ENCODE results near the gene TEX22.

TEX22 gene

GRCh38 chr14:105425823-105426247 lies 27.5 kb downstream of the TEX22 start:
- no peak for DNase-seq
- H3K27me3 ChIP-seq = no peaks in the 10 kb centered on the region
- peaks cover 0 to 29% (median 22%) of the 10 kb centered on the region in 4 donors for H3K4me1 ChIP-seq
- no peaks in the 10 kb centered on the region for H3K9me3 ChIP-seq
- H3K4me3 ChIP-seq = no peak overlapping the region
- no peak for TF ChIP-seq CTCF (IDR thresholded peaks at IDR 0.05)
- H3K36me3 ChIP-seq = peaks cover 0 to 32% (median 10%) of the 10 kb centered on the region in 3 donors
- H3K27ac ChIP-seq = no peak overlapping the region
- intact Hi-C loops (cut with DNase I; ENCODE audit: low total_unique reads) = no loop called here

GRCh38 chr14:105426416-105427130 lies 28.2 kb downstream of the TEX22 start:
- no peak for DNase-seq
- no peak overlapping the region for H3K4me3 ChIP-seq
- peaks cover 0 to 32% (median 10%) of the 10 kb centered on the region in 3 donors for H3K36me3 ChIP-seq
- no peaks in the 10 kb centered on the region for H3K9me3 ChIP-seq
- TF ChIP-seq CTCF (IDR thresholded peaks at IDR 0.05) = no peak
- no peaks in the 10 kb centered on the region for H3K27me3 ChIP-seq
- no peak overlapping the region for H3K27ac ChIP-seq
- peaks cover 0 to 25% (median 17%) of the 10 kb centered on the region in 4 donors for H3K4me1 ChIP-seq
- intact Hi-C loops (cut with DNase I; ENCODE audit: low total_unique reads) = no loop called here

GRCh38 chr14:105427412-105427811 lies 29.1 kb downstream of the TEX22 start:
- H3K27me3 ChIP-seq = no peaks in the 10 kb centered on the region
- no peak overlapping the region for H3K4me3 ChIP-seq
- no peak for TF ChIP-seq CTCF (IDR thresholded peaks at IDR 0.05)
- intact Hi-C loops (cut with DNase I; ENCODE audit: low total_unique reads) = no loop called here
- no peak overlapping the region for H3K27ac ChIP-seq
- H3K4me1 ChIP-seq = peaks cover 0 to 16% (median 11%) of the 10 kb centered on the region in 4 donors
- no peak for DNase-seq
- no peaks in the 10 kb centered on the region for H3K9me3 ChIP-seq
- peaks cover 0 to 32% (median 10%) of the 10 kb centered on the region in 3 donors for H3K36me3 ChIP-seq

GRCh38 chr14:105427936-105428485 lies 29.7 kb downstream of the TEX22 start:
- Histone ChIP-seq H3K27me3 (no peaks in the 10 kb centered on the region), H3K4me1 (peaks cover 0 to 12% (median 8%) of the 10 kb centered on the region in 4 donors), H3K36me3 (peaks cover 0 to 32% (median 10%) of the 10 kb centered on the region in 3 donors), H3K4me3 (no peak overlapping the region), H3K9me3 (no peaks in the 10 kb centered on the region), H3K27ac (no peak overlapping the region)
- intact Hi-C loops (cut with DNase I; ENCODE audit: low total_unique reads) = no loop called here
- no peak for TF ChIP-seq CTCF (IDR thresholded peaks at IDR 0.05)
- no peak for DNase-seq

GRCh38 chr14:105430042-105430441 lies 31.7 kb downstream of the TEX22 start:
- Histone ChIP-seq H3K4me3 (no peak overlapping the region), H3K27me3 (no peaks in the 10 kb centered on the region), H3K4me1 (peaks cover 0 to 13% (median 9%) of the 10 kb centered on the region in 4 donors), H3K9me3 (no peaks in the 10 kb centered on the region), H3K36me3 (peaks cover 0 to 27% (median 10%) of the 10 kb centered on the region in 3 donors), H3K27ac (no peak overlapping the region)
- no peak for TF ChIP-seq CTCF (IDR thresholded peaks at IDR 0.05)
- no peak for DNase-seq
- intact Hi-C loops (cut with DNase I; ENCODE audit: low total_unique reads) = no loop called here
